DND-41 (cell line): Measurements from ENCODE around the gene ATXN7.

Source experiments
- ATAC-seq: fragments of 200-7000 bp; cut with Tn5 transposase; 3 replicates; pipeline ENCODE4 v1.9.1; 2021; ENCODE audit warnings: low read depth; ENCODE audit not compliant: insufficient read depth
- DNase-seq: peaks from one replicate; pipeline ENCODE4 v3.0.0-alpha.2; 2020
- H2AFZ ChIP-seq: 2 replicates; pipeline ENCODE4 v1.6.0; 2012; ENCODE audit warnings: low read depth, low read length
- H3K27ac ChIP-seq: 2 replicates; pipeline ENCODE4 v1.5.1; 2012; ENCODE audit warnings: low read length, inconsistent platforms
- H3K27me3 ChIP-seq: fragments of 200-600 bp; sonication (generic); 2 replicates; pipeline ENCODE4 v1.6.0; 2012; ENCODE audit warnings: low read length, mild to moderate bottlenecking, inconsistent platforms; ENCODE audit not compliant: insufficient read depth, poor library complexity
- H3K36me3 ChIP-seq: 2 replicates; pipeline ENCODE4 v1.5.1; 2012; ENCODE audit warnings: low read length, inconsistent platforms; ENCODE audit not compliant: insufficient read depth
- H3K4me1 ChIP-seq: 2 replicates; pipeline ENCODE4 v1.5.1; 2012; ENCODE audit warnings: mild to moderate bottlenecking, low read length; ENCODE audit not compliant: insufficient read depth
- H3K4me2 ChIP-seq: 2 replicates; pipeline ENCODE4 v1.6.0; 2012; ENCODE audit warnings: mild to moderate bottlenecking, moderate library complexity, low read length, inconsistent platforms; ENCODE audit not compliant: insufficient read depth
- H3K4me3 ChIP-seq, 2 experiments: fragments of 200-600 bp in 1 of 2; shearing (Covaris generic) in 1 of 2; 2 replicates each; pipeline ENCODE4 v1.5.1; 2012 to 2016; ENCODE audit warnings: inconsistent platforms in 2 of 2, low read length in 2 of 2, mild to moderate bottlenecking in 2 of 2, low read depth in 1 of 2, moderate library complexity in 1 of 2
- H3K79me2 ChIP-seq: 2 replicates; pipeline ENCODE4 v1.6.0; 2012; ENCODE audit warnings: low read length, inconsistent platforms; ENCODE audit not compliant: insufficient read depth
- H3K9ac ChIP-seq: 2 replicates; pipeline ENCODE4 v1.6.0; 2012; ENCODE audit warnings: low read depth, mild to moderate bottlenecking, inconsistent platforms, low read length, moderate library complexity
- H3K9me3 ChIP-seq: 2 replicates; pipeline ENCODE4 v1.5.1; 2012; ENCODE audit warnings: low read length, moderate library complexity, mild to moderate bottlenecking, inconsistent platforms; ENCODE audit not compliant: insufficient read depth, severe bottlenecking
- H4K20me1 ChIP-seq: 2 replicates; pipeline ENCODE4 v1.6.0; 2012; ENCODE audit warnings: low read length; ENCODE audit not compliant: insufficient read depth
- CTCF ChIP-seq: IDR thresholded peaks from 2 replicates; pipeline ENCODE4 v1.5.1; 2012; ENCODE audit warnings: borderline replicate concordance, low read length, moderate library complexity, mild to moderate bottlenecking; ENCODE audit not compliant: poor library complexity, severe bottlenecking; ENCODE audit errors: extremely low read depth
- EZH2 ChIP-seq: IDR thresholded peaks from 3 replicates; pipeline ENCODE4 v1.6.1; 2012; ENCODE audit warnings: borderline replicate concordance, low read depth, mild to moderate bottlenecking, moderate library complexity, low read length, inconsistent platforms; ENCODE audit not compliant: severe bottlenecking

Gene ATXN7

GRCh38 chr3:63853106-63853505, 10.6 kb upstream of the ATXN7 start:
- H3K79me2 ChIP-seq = peaks cover 92% of the 10 kb centered on the region

GRCh38 chr3:63855333-63855940, 8.2 kb upstream of the ATXN7 start:
- H4K20me1 ChIP-seq = peaks cover 24% of the 10 kb centered on the region; the same call in 1 of the 2 replicates
- H3K9ac ChIP-seq = no peak overlapping the region
- H3K4me1 ChIP-seq = 0 out of 2 replicates have a peak, but pooled peaks cover 3% of the 10 kb centered on the region
- ATAC-seq = no peak
- no peak for TF ChIP-seq EZH2
- TF ChIP-seq CTCF = no peak
- H3K27me3 ChIP-seq = no peaks in the 10 kb centered on the region
- peaks cover 94% of the 10 kb centered on the region for H3K79me2 ChIP-seq
- no peaks in the 10 kb centered on the region; the same call in 1 of the 2 replicates for H3K36me3 ChIP-seq
- H3K4me2 ChIP-seq = no peak overlapping the region
- H3K4me3 ChIP-seq = no peak overlapping the region
- H3K27ac ChIP-seq = no peak overlapping the region
- H2AFZ ChIP-seq = no peak overlapping the region
- no peaks in the 10 kb centered on the region for H3K9me3 ChIP-seq
- no peak for DNase-seq

More at GRCh38 chr3:63853106-63853505, 10.6 kb upstream of the ATXN7 start:
- TF ChIP-seq EZH2 (no peak), CTCF (no peak)
- no peaks in the 10 kb centered on the region; the same call in 1 of the 2 replicates for H3K36me3 ChIP-seq
- no peak overlapping the region for H3K27ac ChIP-seq
- H3K4me1 ChIP-seq = 0 out of 2 replicates have a peak, but pooled peaks cover 3% of the 10 kb centered on the region
- H3K27me3 ChIP-seq = no peaks in the 10 kb centered on the region
- no peak overlapping the region for H3K4me3 ChIP-seq
- H3K9me3 ChIP-seq = no peaks in the 10 kb centered on the region
- no peak overlapping the region for H2AFZ ChIP-seq
- H3K4me2 ChIP-seq = no peak overlapping the region
- no peak for DNase-seq
- H3K9ac ChIP-seq = no peak overlapping the region
- no peak for ATAC-seq
- peaks cover 19% of the 10 kb centered on the region; the same call in 1 of the 2 replicates for H4K20me1 ChIP-seq

GRCh38 chr3:63857311-63857710, 6.4 kb upstream of the ATXN7 start:
- Histone ChIP-seq H3K79me2 (peaks cover 95% of the 10 kb centered on the region), H3K4me3 (no peak overlapping the region), H3K9me3 (no peaks in the 10 kb centered on the region), H3K9ac (no peak overlapping the region), H4K20me1 (peaks cover 29% of the 10 kb centered on the region; the same call in 1 of the 2 replicates), H3K36me3 (no peaks in the 10 kb centered on the region; the same call in 1 of the 2 replicates), H3K4me1 (peaks cover 16% of the 10 kb centered on the region), H3K27me3 (no peaks in the 10 kb centered on the region), H3K27ac (no peak overlapping the region), H2AFZ (no peak overlapping the region), H3K4me2 (no peak overlapping the region)
- ATAC-seq = no peak
- no peak for TF ChIP-seq CTCF
- TF ChIP-seq EZH2 = no peak
- DNase-seq = no peak
